Natural killer cell (primary cell): ENCODE data around the gene PDZD7. TPM values are rescaled to one million over a fixed set of nuclear protein-coding genes. Genes with fewer than 3 reads are reported as not detected.

ENCODE experiments used
- ATAC-seq, 3 donors: fragments of 150-1000 bp in 2 of 3; fragments of 200-7000 bp in 1 of 3; cut with Tn5 transposase; 1 replicate in 1 of 3; 2 replicates in 2 of 3; pipeline ENCODE4 v1.10.0; 2021; ENCODE audit warnings: mild to moderate bottlenecking in 2 of 3, moderate library complexity in 2 of 3
- DNase-seq, 2 donors: peaks; one replicate each; pipeline versions ENCODE4 v3.0.0 to v3.0.0-alpha.2; 2013 to 2021; ENCODE audit warnings: mixed read lengths in 1 of 2
- H3K27ac ChIP-seq: one replicate; pipeline ENCODE4 v1.5.1; 2013; ENCODE audit warnings: mild to moderate bottlenecking, low read length
- H3K27me3 ChIP-seq: one replicate; pipeline ENCODE4 v1.6.1; 2013; ENCODE audit warnings: low read length; ENCODE audit not compliant: control insufficient read depth, insufficient read depth
- H3K36me3 ChIP-seq: one replicate; pipeline ENCODE4 v1.6.1; 2013; ENCODE audit warnings: low read length; ENCODE audit not compliant: control insufficient read depth, insufficient read depth
- H3K4me1 ChIP-seq: one replicate; pipeline ENCODE4 v1.6.1; 2013; ENCODE audit warnings: low read length; ENCODE audit not compliant: control insufficient read depth, insufficient read depth
- H3K4me3 ChIP-seq: one replicate; pipeline ENCODE4 v1.5.1; 2013; ENCODE audit warnings: low read length
- H3K9me3 ChIP-seq: one replicate; pipeline ENCODE4 v1.6.1; 2013; ENCODE audit warnings: low read length; ENCODE audit not compliant: control insufficient read depth, insufficient read depth
- H3K27ac Mint-ChIP-seq, 2 donors: one replicate each; pipeline ENCODE4 v1.8.0; 2022; ENCODE audit warnings: mild to moderate bottlenecking in 2 of 2, mixed read lengths in 2 of 2, moderate library complexity in 1 of 2
- H3K27me3 Mint-ChIP-seq, 2 donors: one replicate each; pipeline ENCODE4 v1.8.0; 2022; ENCODE audit warnings: low read depth in 2 of 2, mixed read lengths in 2 of 2
- H3K36me3 Mint-ChIP-seq: one replicate; pipeline ENCODE4 v1.8.0; 2022; ENCODE audit warnings: mixed read lengths
- H3K4me1 Mint-ChIP-seq, 2 donors: one replicate each; pipeline ENCODE4 v1.8.0; 2022; ENCODE audit warnings: mixed read lengths in 2 of 2
- H3K4me3 Mint-ChIP-seq: one replicate; pipeline ENCODE4 v1.8.0; 2022; ENCODE audit warnings: mild to moderate bottlenecking, moderate library complexity, mixed read lengths
- H3K9me3 Mint-ChIP-seq, 2 donors: one replicate each; pipeline ENCODE4 v1.8.0; 2022; ENCODE audit warnings: mixed read lengths in 2 of 2
- WGBS: methylation state at CpG from one replicate; pipeline ENCODE4 v1.1.7; 2013; ENCODE audit warnings: missing lambda C conversion rate; ENCODE audit not compliant: insufficient coverage; 5-methylcytosine and 5-hydroxymethylcytosine counted together
- intact Hi-C: fragments of 100-400 bp; cut with micrococcal nuclease; formaldehyde crosslinking; loops from one replicate; pipeline ENCODE4 v1.14.2; 2022
- total RNA-seq, 4 donors: library from RNA; stranded (reverse); fragments of 120-200 nt in 1 of 4; gene quantifications; one replicate each; pipeline versions ENCODE4 v1.2.3 to v1.2.4, GENCODE V29; 2013 to 2022
- TF ChIP-seq, protein P1 (sequence below): fragments of 200-600 bp; IDR thresholded peaks from one replicate; pipeline ENCODE4 v1.8.0; 2022; ENCODE audit warnings: antibody characterized with exemption

Gene PDZD7
- total RNA-seq, 3 donors from 2014 or later (not counting 1 experiment from before 2014, with no cell fraction given): 0.35 to 1.2 (median 0.52) TPM

DNA sequence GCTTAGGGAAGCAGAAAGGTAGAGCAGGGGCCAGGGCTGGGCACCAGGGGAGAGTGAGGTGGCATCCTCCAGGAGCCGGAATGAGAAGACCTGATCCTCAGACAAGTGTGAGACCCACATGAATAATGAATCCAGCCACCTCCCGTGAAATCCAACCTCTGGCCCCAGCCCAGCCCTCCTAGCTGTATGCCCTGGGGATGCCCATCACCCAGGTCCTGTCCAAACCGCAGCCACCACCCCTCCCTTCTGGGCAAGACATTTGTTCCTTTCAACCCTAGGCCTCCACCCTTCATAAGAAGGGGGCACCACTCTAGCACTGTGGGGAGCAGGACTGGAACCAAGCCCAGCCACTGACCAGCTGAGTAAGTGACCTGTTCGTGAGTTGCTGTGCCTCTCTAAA lies 9.7 kb downstream of the PDZD7 start:
- H3K27ac Mint-ChIP-seq: no peak overlapping the region
- H3K36me3 Mint-ChIP-seq: no peaks in the 10 kb centered on the region
- no peaks in the 10 kb centered on the region for H3K9me3 ChIP-seq
- DNase-seq (no peak), ATAC-seq (no peak)
- H3K36me3 ChIP-seq: no peaks in the 10 kb centered on the region
- TF ChIP-seq, protein P1, sequence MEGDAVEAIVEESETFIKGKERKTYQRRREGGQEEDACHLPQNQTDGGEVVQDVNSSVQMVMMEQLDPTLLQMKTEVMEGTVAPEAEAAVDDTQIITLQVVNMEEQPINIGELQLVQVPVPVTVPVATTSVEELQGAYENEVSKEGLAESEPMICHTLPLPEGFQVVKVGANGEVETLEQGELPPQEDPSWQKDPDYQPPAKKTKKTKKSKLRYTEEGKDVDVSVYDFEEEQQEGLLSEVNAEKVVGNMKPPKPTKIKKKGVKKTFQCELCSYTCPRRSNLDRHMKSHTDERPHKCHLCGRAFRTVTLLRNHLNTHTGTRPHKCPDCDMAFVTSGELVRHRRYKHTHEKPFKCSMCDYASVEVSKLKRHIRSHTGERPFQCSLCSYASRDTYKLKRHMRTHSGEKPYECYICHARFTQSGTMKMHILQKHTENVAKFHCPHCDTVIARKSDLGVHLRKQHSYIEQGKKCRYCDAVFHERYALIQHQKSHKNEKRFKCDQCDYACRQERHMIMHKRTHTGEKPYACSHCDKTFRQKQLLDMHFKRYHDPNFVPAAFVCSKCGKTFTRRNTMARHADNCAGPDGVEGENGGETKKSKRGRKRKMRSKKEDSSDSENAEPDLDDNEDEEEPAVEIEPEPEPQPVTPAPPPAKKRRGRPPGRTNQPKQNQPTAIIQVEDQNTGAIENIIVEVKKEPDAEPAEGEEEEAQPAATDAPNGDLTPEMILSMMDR: no peak
- H3K4me3 Mint-ChIP-seq: no peak overlapping the region
- intact Hi-C loops: no loop called here
- H3K4me1 ChIP-seq: peaks cover 11% of the 10 kb centered on the region
- 92% methylated on average over 4 of the region's 4 CpGs for WGBS
- no peaks in the 10 kb centered on the region for H3K9me3 Mint-ChIP-seq
- peaks cover 13% of the 10 kb centered on the region for H3K27me3 ChIP-seq
- H3K27ac ChIP-seq: no peak overlapping the region
- H3K4me3 ChIP-seq: no peak overlapping the region
- peaks cover 25 to 31% of the 10 kb centered on the region in 2 donors for H3K27me3 Mint-ChIP-seq
- H3K4me1 Mint-ChIP-seq: peaks cover 0 to 12% of the 10 kb centered on the region in 2 donors

DNA sequence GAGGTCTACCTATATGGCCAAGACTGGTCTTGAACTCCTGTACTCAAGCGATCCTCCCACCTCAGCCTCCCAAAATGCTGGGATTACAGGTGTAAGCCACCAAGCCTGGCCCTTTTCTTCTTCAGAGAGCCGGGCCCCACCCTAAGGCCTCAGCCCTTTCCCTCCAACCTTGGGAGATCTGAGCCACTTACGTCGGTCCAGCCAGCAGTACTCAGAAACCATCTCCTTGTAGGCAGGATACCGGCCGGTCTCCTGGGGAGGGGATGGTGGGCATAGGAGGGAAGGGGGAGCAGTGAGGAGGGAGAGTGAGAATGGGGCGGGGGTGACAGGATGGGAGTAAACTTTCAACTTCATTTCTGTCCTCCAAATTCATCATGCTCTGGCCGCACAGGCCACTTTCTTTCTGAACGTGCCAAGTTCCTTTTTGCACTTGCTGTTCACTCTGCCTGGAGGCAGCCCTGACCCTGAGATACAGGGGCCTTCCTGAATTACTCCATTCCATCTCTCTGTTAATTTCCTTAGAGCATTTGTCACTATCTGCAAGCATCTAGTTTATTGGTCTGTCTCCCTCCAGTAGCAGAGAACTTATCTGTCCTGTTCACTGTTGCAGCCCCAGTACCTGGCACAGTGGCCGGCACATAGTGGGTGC lies 10.4 kb downstream of the PDZD7 start:
- 92% methylated on average over 9 of the region's 10 CpGs for WGBS
- H3K4me3 Mint-ChIP-seq: no peak overlapping the region

DNA sequence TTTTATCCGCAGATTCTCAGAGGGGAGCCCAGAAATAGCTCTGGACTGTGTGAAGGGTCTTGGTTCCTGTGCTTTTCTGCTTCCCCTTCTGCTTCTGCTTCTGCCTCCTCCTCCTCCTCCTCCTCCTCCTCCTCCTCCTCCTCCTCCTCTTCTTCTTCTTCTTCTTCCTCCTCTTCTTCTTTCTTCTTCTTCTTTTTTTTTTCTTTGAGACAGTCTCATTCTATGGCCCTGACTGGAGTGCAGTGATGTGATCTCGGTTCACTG lies 11.6 kb downstream of the PDZD7 start:
- TF ChIP-seq, protein P1: no peak
- DNase-seq (no peak), ATAC-seq (no peak)
- H3K4me3 Mint-ChIP-seq: no peak overlapping the region
- H3K4me1 Mint-ChIP-seq: peaks cover 0 to 14% of the 10 kb centered on the region in 2 donors
- Histone ChIP-seq H3K9me3 (no peaks in the 10 kb centered on the region), H3K4me1 (peaks cover 11% of the 10 kb centered on the region), H3K4me3 (no peak overlapping the region), H3K27ac (no peak overlapping the region), H3K36me3 (no peaks in the 10 kb centered on the region), H3K27me3 (peaks cover 15% of the 10 kb centered on the region)
- peaks cover 30 to 43% of the 10 kb centered on the region in 2 donors for H3K27me3 Mint-ChIP-seq
- no peaks in the 10 kb centered on the region for H3K9me3 Mint-ChIP-seq
- intact Hi-C loops: no loop called here
- 43% methylated on average over 2 of the region's 2 CpGs for WGBS
- no peak overlapping the region for H3K27ac Mint-ChIP-seq
- no peaks in the 10 kb centered on the region for H3K36me3 Mint-ChIP-seq

More for the DNA sequence above, 10.4 kb downstream of the PDZD7 start:
- intact Hi-C loops: no loop called here
- Histone ChIP-seq H3K9me3 (no peaks in the 10 kb centered on the region), H3K4me1 (peaks cover 11% of the 10 kb centered on the region), H3K27ac (no peak overlapping the region), H3K36me3 (no peaks in the 10 kb centered on the region), H3K4me3 (no peak overlapping the region), H3K27me3 (peaks cover 13% of the 10 kb centered on the region)
- TF ChIP-seq, protein P1: no peak
- Mint-ChIP-seq H3K36me3 (no peaks in the 10 kb centered on the region), H3K4me1 (peaks cover 0 to 12% of the 10 kb centered on the region in 2 donors), H3K27me3 (peaks cover 30 to 34% of the 10 kb centered on the region in 2 donors), H3K27ac (no peak overlapping the region), H3K9me3 (no peaks in the 10 kb centered on the region)
- ATAC-seq: no peak
- no peak for DNase-seq
